ENCODE measurements around the gene STARD3. TPM values are rescaled to one million over a fixed set of nuclear protein-coding genes. Genes with fewer than 3 reads are reported as not detected.
A peak's percentile ranks its signal among the peaks of the same experiment; 100 is the strongest.

Gene STARD3
- total and polyA plus RNA-seq, 2 of the 13 experiments (the other 11 are each of a cell fraction or from before 2014, with no cell fraction given): 34.6 to 100 TPM

DNA sequence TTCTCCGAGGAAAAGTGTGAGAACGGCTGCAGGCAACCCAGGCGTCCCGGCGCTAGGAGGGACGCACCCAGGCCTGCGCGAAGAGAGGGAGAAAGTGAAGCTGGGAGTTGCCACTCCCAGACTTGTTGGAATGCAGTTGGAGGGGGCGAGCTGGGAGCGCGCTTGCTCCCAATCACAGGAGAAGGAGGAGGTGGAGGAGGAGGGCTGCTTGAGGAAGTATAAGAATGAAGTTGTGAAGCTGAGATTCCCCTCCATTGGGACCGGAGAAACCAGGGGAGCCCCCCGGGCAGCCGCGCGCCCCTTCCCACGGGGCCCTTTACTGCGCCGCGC lies 62.8 kb downstream of the STARD3 start, which contains the start of gene ERBB2 (continued):
- TF ChIP-seq ZNF788 (CRISPR knock-in tag; IDR thresholded peaks at IDR 0.05; ENCODE audit: borderline replicate concordance): peak; percentile 57; the same call in 1 of the 2 replicates
- TF ChIP-seq, protein P1, sequence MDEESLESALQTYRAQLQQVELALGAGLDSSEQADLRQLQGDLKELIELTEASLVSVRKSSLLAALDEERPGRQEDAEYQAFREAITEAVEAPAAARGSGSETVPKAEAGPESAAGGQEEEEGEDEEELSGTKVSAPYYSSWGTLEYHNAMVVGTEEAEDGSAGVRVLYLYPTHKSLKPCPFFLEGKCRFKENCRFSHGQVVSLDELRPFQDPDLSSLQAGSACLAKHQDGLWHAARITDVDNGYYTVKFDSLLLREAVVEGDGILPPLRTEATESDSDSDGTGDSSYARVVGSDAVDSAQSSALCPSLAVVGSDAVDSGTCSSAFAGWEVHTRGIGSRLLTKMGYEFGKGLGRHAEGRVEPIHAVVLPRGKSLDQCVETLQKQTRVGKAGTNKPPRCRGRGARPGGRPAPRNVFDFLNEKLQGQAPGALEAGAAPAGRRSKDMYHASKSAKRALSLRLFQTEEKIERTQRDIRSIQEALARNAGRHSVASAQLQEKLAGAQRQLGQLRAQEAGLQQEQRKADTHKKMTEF (CRISPR knock-in tag; IDR thresholded peaks at IDR 0.05): 0 out of 2 replicates have a peak, but pooled peaks have one; percentile 34
- TF ChIP-seq, protein P2, sequence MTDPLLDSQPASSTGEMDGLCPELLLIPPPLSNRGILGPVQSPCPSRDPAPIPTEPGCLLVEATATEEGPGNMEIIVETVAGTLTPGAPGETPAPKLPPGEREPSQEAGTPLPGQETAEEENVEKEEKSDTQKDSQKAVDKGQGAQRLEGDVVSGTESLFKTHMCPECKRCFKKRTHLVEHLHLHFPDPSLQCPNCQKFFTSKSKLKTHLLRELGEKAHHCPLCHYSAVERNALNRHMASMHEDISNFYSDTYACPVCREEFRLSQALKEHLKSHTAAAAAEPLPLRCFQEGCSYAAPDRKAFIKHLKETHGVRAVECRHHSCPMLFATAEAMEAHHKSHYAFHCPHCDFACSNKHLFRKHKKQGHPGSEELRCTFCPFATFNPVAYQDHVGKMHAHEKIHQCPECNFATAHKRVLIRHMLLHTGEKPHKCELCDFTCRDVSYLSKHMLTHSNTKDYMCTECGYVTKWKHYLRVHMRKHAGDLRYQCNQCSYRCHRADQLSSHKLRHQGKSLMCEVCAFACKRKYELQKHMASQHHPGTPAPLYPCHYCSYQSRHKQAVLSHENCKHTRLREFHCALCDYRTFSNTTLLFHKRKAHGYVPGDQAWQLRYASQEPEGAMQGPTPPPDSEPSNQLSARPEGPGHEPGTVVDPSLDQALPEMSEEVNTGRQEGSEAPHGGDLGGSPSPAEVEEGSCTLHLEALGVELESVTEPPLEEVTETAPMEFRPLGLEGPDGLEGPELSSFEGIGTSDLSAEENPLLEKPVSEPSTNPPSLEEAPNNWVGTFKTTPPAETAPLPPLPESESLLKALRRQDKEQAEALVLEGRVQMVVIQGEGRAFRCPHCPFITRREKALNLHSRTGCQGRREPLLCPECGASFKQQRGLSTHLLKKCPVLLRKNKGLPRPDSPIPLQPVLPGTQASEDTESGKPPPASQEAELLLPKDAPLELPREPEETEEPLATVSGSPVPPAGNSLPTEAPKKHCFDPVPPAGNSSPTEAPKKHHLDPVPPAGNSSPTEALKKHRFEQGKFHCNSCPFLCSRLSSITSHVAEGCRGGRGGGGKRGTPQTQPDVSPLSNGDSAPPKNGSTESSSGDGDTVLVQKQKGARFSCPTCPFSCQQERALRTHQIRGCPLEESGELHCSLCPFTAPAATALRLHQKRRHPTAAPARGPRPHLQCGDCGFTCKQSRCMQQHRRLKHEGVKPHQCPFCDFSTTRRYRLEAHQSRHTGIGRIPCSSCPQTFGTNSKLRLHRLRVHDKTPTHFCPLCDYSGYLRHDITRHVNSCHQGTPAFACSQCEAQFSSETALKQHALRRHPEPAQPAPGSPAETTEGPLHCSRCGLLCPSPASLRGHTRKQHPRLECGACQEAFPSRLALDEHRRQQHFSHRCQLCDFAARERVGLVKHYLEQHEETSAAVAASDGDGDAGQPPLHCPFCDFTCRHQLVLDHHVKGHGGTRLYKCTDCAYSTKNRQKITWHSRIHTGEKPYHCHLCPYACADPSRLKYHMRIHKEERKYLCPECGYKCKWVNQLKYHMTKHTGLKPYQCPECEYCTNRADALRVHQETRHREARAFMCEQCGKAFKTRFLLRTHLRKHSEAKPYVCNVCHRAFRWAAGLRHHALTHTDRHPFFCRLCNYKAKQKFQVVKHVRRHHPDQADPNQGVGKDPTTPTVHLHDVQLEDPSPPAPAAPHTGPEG (CRISPR knock-in tag; IDR thresholded peaks at IDR 0.05): no peak
- no peak for TF ChIP-seq ZNF260 (CRISPR knock-in tag; IDR thresholded peaks at IDR 0.05; ENCODE audit: borderline replicate concordance, low read depth)
- TF ChIP-seq, protein P3, sequence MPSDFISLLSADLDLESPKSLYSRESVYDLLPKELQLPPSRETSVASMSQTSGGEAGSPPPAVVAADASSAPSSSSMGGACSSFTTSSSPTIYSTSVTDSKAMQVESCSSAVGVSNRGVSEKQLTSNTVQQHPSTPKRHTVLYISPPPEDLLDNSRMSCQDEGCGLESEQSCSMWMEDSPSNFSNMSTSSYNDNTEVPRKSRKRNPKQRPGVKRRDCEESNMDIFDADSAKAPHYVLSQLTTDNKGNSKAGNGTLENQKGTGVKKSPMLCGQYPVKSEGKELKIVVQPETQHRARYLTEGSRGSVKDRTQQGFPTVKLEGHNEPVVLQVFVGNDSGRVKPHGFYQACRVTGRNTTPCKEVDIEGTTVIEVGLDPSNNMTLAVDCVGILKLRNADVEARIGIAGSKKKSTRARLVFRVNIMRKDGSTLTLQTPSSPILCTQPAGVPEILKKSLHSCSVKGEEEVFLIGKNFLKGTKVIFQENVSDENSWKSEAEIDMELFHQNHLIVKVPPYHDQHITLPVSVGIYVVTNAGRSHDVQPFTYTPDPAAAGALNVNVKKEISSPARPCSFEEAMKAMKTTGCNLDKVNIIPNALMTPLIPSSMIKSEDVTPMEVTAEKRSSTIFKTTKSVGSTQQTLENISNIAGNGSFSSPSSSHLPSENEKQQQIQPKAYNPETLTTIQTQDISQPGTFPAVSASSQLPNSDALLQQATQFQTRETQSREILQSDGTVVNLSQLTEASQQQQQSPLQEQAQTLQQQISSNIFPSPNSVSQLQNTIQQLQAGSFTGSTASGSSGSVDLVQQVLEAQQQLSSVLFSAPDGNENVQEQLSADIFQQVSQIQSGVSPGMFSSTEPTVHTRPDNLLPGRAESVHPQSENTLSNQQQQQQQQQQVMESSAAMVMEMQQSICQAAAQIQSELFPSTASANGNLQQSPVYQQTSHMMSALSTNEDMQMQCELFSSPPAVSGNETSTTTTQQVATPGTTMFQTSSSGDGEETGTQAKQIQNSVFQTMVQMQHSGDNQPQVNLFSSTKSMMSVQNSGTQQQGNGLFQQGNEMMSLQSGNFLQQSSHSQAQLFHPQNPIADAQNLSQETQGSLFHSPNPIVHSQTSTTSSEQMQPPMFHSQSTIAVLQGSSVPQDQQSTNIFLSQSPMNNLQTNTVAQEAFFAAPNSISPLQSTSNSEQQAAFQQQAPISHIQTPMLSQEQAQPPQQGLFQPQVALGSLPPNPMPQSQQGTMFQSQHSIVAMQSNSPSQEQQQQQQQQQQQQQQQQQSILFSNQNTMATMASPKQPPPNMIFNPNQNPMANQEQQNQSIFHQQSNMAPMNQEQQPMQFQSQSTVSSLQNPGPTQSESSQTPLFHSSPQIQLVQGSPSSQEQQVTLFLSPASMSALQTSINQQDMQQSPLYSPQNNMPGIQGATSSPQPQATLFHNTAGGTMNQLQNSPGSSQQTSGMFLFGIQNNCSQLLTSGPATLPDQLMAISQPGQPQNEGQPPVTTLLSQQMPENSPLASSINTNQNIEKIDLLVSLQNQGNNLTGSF (CRISPR knock-in tag; IDR thresholded peaks at IDR 0.05): no peak
- TF ChIP-seq, protein P4, sequence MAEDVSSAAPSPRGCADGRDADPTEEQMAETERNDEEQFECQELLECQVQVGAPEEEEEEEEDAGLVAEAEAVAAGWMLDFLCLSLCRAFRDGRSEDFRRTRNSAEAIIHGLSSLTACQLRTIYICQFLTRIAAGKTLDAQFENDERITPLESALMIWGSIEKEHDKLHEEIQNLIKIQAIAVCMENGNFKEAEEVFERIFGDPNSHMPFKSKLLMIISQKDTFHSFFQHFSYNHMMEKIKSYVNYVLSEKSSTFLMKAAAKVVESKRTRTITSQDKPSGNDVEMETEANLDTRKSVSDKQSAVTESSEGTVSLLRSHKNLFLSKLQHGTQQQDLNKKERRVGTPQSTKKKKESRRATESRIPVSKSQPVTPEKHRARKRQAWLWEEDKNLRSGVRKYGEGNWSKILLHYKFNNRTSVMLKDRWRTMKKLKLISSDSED (CRISPR knock-in tag; IDR thresholded peaks at IDR 0.05): no peak
- TF ChIP-seq BCL6 (CRISPR knock-in tag; IDR thresholded peaks at IDR 0.05): no peak; the same call in 1 of the 2 replicates
- TF ChIP-seq ZNF83 (CRISPR knock-in tag; IDR thresholded peaks at IDR 0.05; ENCODE audit: borderline replicate concordance): no peak
- no peak for TF ChIP-seq NR1H2 (CRISPR knock-in tag; IDR thresholded peaks at IDR 0.05; ENCODE audit: borderline replicate concordance, low read depth)
- TF ChIP-seq HMG20B (CRISPR knock-in tag; conservative IDR thresholded peaks at IDR 0.05): peak; percentile 58; the same call in 1 of the 2 replicates
- no peak for TF ChIP-seq AKAP8 (CRISPR knock-in tag; IDR thresholded peaks at IDR 0.05)
- TF ChIP-seq ZNF160 (CRISPR knock-in tag; IDR thresholded peaks at IDR 0.05): no peak
- no peak; the same call in 1 of the 2 replicates for TF ChIP-seq ZSCAN25 (CRISPR knock-in tag; IDR thresholded peaks at IDR 0.05)
- peak; percentile 57; the same call in 1 of the 2 replicates for TF ChIP-seq ZNF331 (CRISPR knock-in tag; IDR thresholded peaks at IDR 0.05)
- TF ChIP-seq ZBTB38 (CRISPR knock-in tag; IDR thresholded peaks at IDR 0.05): peak; percentile 37; the same call in 1 of the 2 replicates
- TF ChIP-seq ZNF335 (CRISPR knock-in tag; IDR thresholded peaks at IDR 0.05): no peak
- TF ChIP-seq FOSL1 (CRISPR knock-in tag; IDR thresholded peaks at IDR 0.05; ENCODE audit: borderline replicate concordance): no peak

All from HepG2 (cell line).